HT1080 (cell line): ENCODE measurements around the gene BRF1. TPM values are rescaled to one million over a fixed set of nuclear protein-coding genes. Genes with fewer than 3 reads are reported as not detected.

Source experiments
- DNase-seq: peaks from one replicate; pipeline ENCODE4 v3.0.0-alpha.2; 2015; ENCODE audit warnings: low read depth
- total RNA-seq: library from RNA; depleted of rRNA; stranded (reverse); fragments of >200 nt; shearing (Covaris generic); gene quantifications from 2 replicates; pipeline ENCODE4 v1.2.3, GENCODE V29; 2014

BRF1 gene
- total RNA-seq, 1 experiment from 2014 or later = 25.6 TPM

- DNase-seq = no peak
These were observed 124.3 kb downstream of the BRF1 start for GRCh38 chr14:105176513-105176912.

- no peak for DNase-seq
These were observed 126.6 kb downstream of the BRF1 start for GRCh38 chr14:105173901-105174894.

GRCh38 chr14:105173145-105173544 is 127.7 kb downstream of the BRF1 start:
- DNase-seq = no peak

GRCh38 chr14:105172476-105172875 is 128.3 kb downstream of the BRF1 start:
- no peak for DNase-seq

- DNase-seq = no peak
These were observed 129.7 kb downstream of the BRF1 start for GRCh38 chr14:105171004-105171673.

GRCh38 chr14:105169776-105170655 is 130.8 kb downstream of the BRF1 start:
- no peak for DNase-seq

- no peak for DNase-seq
These were observed 131.8 kb downstream of the BRF1 start for GRCh38 chr14:105168979-105169507.

- no peak for DNase-seq
These were observed 132.3 kb downstream of the BRF1 start, which contains the start of gene JAG2 for GRCh38 chr14:105168496-105168978. Gene JAG2, minus strand, starts transcription at chr14:105168776. Its CDS starts 356 bp downstream, at chr14:105168420.

- DNase-seq = no peak
These were observed 132.7 kb downstream of the BRF1 start for GRCh38 chr14:105168093-105168420.

- DNase-seq = no peak
These were observed 133.3 kb downstream of the BRF1 start for GRCh38 chr14:105167303-105168092.

- DNase-seq = no peak
These were observed 134.1 kb downstream of the BRF1 start for GRCh38 chr14:105166571-105167302.

GRCh38 chr14:105165761-105166485 is 134.9 kb downstream of the BRF1 start:
- DNase-seq = no peak

- no peak for DNase-seq
These were observed 135.6 kb downstream of the BRF1 start for GRCh38 chr14:105165134-105165704.

GRCh38 chr14:105163040-105163742 is 137.6 kb downstream of the BRF1 start:
- no peak for DNase-seq

GRCh38 chr14:105162669-105162979 is 138.2 kb downstream of the BRF1 start:
- no peak for DNase-seq

- DNase-seq = no peak
These were observed 138.7 kb downstream of the BRF1 start for GRCh38 chr14:105161964-105162668.

GRCh38 chr14:105161309-105161708 is 139.5 kb downstream of the BRF1 start:
- DNase-seq = no peak
